Fibroblast of mammary gland (primary cell): ENCODE measurements around the gene RYR3.

ENCODE experiments used
- DNase-seq: peaks from one replicate; pipeline ENCODE4 v3.0.0-alpha.2; 2010; ENCODE audit warnings: low read depth
- H3K4me3 ChIP-seq: 2 replicates; pipeline ENCODE4 v1.5.1; 2011; ENCODE audit warnings: low read depth, mild to moderate bottlenecking, low read length, moderate library complexity; ENCODE audit not compliant: control insufficient read depth
- TF ChIP-seq, protein P1 (sequence below): conservative IDR thresholded peaks from 2 replicates; pipeline ENCODE4 v1.5.1; 2011; ENCODE audit warnings: low read depth, low read length, inconsistent platforms; ENCODE audit not compliant: control insufficient read depth, insufficient read depth

RYR3 gene

GRCh38 chr15:33844597-33844996 lies 533.8 kb downstream of the RYR3 start:
- DNase-seq, result no peak
- no peak overlapping the region for H3K4me3 ChIP-seq
- TF ChIP-seq, protein P1, sequence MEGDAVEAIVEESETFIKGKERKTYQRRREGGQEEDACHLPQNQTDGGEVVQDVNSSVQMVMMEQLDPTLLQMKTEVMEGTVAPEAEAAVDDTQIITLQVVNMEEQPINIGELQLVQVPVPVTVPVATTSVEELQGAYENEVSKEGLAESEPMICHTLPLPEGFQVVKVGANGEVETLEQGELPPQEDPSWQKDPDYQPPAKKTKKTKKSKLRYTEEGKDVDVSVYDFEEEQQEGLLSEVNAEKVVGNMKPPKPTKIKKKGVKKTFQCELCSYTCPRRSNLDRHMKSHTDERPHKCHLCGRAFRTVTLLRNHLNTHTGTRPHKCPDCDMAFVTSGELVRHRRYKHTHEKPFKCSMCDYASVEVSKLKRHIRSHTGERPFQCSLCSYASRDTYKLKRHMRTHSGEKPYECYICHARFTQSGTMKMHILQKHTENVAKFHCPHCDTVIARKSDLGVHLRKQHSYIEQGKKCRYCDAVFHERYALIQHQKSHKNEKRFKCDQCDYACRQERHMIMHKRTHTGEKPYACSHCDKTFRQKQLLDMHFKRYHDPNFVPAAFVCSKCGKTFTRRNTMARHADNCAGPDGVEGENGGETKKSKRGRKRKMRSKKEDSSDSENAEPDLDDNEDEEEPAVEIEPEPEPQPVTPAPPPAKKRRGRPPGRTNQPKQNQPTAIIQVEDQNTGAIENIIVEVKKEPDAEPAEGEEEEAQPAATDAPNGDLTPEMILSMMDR, result no peak

DNA sequence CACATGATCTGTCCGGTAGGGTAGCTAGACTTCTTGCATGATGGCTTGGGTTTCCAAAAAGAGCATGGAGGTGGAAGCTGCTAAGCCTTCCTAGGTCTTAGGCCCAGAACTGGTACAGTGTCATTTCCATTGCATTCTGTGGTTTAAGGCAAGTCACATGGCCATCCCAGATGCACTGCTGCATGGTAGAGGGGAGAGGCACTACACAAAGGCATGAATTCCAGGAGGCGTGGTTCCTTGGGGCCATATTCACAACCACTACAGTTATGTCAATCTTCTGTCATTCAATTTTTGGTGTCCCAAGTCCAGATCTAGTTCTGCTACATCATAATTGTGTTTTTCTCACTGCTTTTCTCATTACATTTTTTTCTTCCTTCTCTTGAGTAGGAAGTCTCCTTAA lies 535.4 kb downstream of the RYR3 start:
- H3K4me3 ChIP-seq, result no peak overlapping the region

DNA sequence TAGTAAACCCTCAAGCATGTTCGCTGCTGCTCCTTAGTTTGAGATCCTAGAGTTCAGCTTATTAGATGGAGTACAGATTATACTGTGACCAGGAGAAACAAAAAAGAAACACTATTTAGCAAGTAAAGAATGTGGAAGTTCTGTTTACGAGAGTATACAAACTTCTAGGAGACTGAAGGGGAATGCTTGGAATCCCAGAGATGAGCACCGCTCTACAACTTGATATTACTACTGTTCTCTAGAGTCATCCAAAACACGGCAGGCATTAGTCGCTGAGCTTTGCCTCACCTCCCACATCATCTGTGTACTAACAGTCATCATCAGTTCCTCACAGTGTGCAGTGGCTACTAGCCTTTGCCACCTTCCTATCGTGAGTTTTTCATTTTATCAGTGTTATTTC lies 536.1 kb downstream of the RYR3 start:
- no peak for DNase-seq
- H3K4me3 ChIP-seq, result no peak overlapping the region
- TF ChIP-seq, protein P1, result no peak

More for the DNA sequence above, 535.4 kb downstream of the RYR3 start:
- no peak for DNase-seq
- TF ChIP-seq, protein P1, result no peak

GRCh38 chr15:33848011-33848410 lies 537.2 kb downstream of the RYR3 start:
- DNase-seq, result no peak
- H3K4me3 ChIP-seq, result no peak overlapping the region
- TF ChIP-seq, protein P1, result no peak

- TF ChIP-seq, protein P1, result no peak
- no peak for DNase-seq
- no peak overlapping the region for H3K4me3 ChIP-seq
Observed at GRCh38 chr15:33851079-33851478, 540.3 kb downstream of the RYR3 start.

DNA sequence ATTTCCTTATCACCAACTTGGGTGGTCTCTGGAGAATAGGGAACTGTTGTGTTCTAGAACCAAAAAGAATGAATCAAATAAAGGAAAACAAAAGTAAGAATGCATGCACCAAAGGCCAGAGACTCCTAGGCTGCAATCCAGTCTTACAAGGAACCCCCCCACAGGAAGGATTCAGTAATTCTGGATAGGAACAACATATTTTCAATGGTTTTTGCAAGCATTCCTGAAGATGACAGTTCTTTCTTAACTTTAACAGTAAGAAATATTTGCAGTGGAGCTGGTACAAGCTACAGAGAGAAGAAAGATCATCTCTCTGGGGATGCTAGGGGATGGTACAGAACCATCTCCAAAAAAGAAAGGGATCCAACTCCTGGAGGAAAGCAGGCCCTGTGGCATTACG lies 541.3 kb downstream of the RYR3 start:
- TF ChIP-seq, protein P1, result no peak
- no peak overlapping the region for H3K4me3 ChIP-seq
- DNase-seq, result no peak

GRCh38 chr15:33852570-33852969 lies 541.8 kb downstream of the RYR3 start:
- DNase-seq, result peak; percentile 65
- no peak overlapping the region for H3K4me3 ChIP-seq
- TF ChIP-seq, protein P1, result no peak
